HS-27A (cell line): ENCODE results near the gene SKAP1.
A peak's percentile ranks its signal among the peaks of the same experiment; 100 is the strongest.

Experiments
- DNase-seq: peaks from one replicate; pipeline ENCODE4 v3.0.0-alpha.2; 2012; ENCODE audit warnings: low read depth, missing footprints

The SKAP1 gene

GRCh38 chr17:48104440-48104839 lies 325.6 kb downstream of the SKAP1 start:
- no peak for DNase-seq

- no peak for DNase-seq
Observed at GRCh38 chr17:48102798-48103715, 327.0 kb downstream of the SKAP1 start.

- DNase-seq = no peak
Observed at GRCh38 chr17:48102043-48102750, 327.8 kb downstream of the SKAP1 start.

GRCh38 chr17:48101012-48101720 lies 328.8 kb downstream of the SKAP1 start, which contains the start of gene CBX1:
TSS of gene CBX1 (minus strand) at chr17:48101478. CDS start at chr17:48077004, 24,474 bp downstream.
- DNase-seq = peak; percentile 94

- DNase-seq = peak; percentile 70
Observed at GRCh38 chr17:48100591-48101011, 329.4 kb downstream of the SKAP1 start.

GRCh38 chr17:48100160-48100559 lies 329.9 kb downstream of the SKAP1 start:
- DNase-seq = no peak

- no peak for DNase-seq
Observed at GRCh38 chr17:48095611-48096010, 334.4 kb downstream of the SKAP1 start.

- no peak for DNase-seq
Observed at GRCh38 chr17:48093341-48094045, 336.5 kb downstream of the SKAP1 start.

GRCh38 chr17:48084932-48085331 lies 345.1 kb downstream of the SKAP1 start:
- no peak for DNase-seq
